Thyroid gland (tissue), 4 donors: ENCODE data around the gene RASGRF1.

Source experiments
- POLR2A ChIP-seq, 2 donors: fragments of 450-650 bp; IDR thresholded peaks; one replicate each; pipeline ENCODE4 v1.6.1; 2017; ENCODE audit warnings: antibody characterized with exemption in 2 of 2, mild to moderate bottlenecking in 2 of 2, moderate library complexity in 1 of 2
- TF ChIP-seq, protein P1 (sequence below), 6 experiments: fragments of 200-600 bp in 3 of 6; fragments of 450-650 bp in 3 of 6; sonication (generic) in 3 of 6; IDR thresholded peaks; one replicate each; pipeline ENCODE4 v1.5.1; 2016 to 2019; ENCODE audit warnings: antibody characterized with exemption in 6 of 6, mild to moderate bottlenecking in 2 of 6, inconsistent platforms in 1 of 6, moderate library complexity in 1 of 6

DNA sequence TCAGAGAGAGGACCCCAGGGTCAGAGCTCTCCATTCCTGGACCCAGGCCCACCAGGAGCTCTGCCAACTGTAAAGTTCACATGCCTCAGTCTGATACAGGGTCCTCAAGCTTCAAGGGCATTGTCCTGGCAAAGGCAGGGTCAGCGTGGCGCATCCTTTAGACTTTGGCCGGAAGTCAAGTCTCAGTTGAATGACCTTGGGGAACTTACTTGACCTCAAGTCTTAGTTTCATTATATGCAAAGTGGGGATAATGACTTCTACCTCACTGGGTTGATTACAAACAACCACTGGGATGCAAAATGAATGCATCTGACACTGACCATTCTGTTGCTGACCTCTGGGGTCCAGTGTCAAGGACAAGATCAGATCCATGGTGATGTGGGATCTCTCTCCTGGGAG lies 75.2 kb downstream of the RASGRF1 start:
- TF ChIP-seq, protein P1, sequence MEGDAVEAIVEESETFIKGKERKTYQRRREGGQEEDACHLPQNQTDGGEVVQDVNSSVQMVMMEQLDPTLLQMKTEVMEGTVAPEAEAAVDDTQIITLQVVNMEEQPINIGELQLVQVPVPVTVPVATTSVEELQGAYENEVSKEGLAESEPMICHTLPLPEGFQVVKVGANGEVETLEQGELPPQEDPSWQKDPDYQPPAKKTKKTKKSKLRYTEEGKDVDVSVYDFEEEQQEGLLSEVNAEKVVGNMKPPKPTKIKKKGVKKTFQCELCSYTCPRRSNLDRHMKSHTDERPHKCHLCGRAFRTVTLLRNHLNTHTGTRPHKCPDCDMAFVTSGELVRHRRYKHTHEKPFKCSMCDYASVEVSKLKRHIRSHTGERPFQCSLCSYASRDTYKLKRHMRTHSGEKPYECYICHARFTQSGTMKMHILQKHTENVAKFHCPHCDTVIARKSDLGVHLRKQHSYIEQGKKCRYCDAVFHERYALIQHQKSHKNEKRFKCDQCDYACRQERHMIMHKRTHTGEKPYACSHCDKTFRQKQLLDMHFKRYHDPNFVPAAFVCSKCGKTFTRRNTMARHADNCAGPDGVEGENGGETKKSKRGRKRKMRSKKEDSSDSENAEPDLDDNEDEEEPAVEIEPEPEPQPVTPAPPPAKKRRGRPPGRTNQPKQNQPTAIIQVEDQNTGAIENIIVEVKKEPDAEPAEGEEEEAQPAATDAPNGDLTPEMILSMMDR (IDR thresholded peaks at IDR 0.05), result no peak
- TF ChIP-seq POLR2A (IDR thresholded peaks at IDR 0.05), result no peak
